HepG2 (cell line): ENCODE measurements around the gene MAJIN. TPM values are rescaled to one million over a fixed set of nuclear protein-coding genes. Genes with fewer than 3 reads are reported as not detected.

Source experiments
- ARID2 ChIP-seq: sonication (generic); formaldehyde crosslinking; IDR thresholded peaks from 2 replicates; pipeline ENCODE4 v1.8.1; 2022; ENCODE audit warnings: mild to moderate bottlenecking, missing genetic modification reagents, borderline replicate concordance
- HNRNPLL ChIP-seq: fragments of 200-400 bp; formaldehyde crosslinking; IDR thresholded peaks from 2 replicates; pipeline ENCODE4 v1.6.1; 2017; ENCODE audit warnings: mild to moderate bottlenecking, low read depth, low read length; ENCODE audit not compliant: poor library complexity, severe bottlenecking
- JUNB ChIP-seq: sonication (generic); formaldehyde crosslinking; IDR thresholded peaks from 2 replicates; pipeline ENCODE4 v1.8.0; 2022; ENCODE audit warnings: missing genetic modification reagents, mild to moderate bottlenecking, borderline replicate concordance
- KAT8 ChIP-seq: IDR thresholded peaks from 2 replicates; pipeline ENCODE4 v1.6.1; 2016; ENCODE audit warnings: missing genetic modification reagents, missing compliant biosample characterization
- KDM1A ChIP-seq: IDR thresholded peaks from 2 replicates; pipeline ENCODE4 v1.6.1; 2016; ENCODE audit warnings: missing compliant biosample characterization
- MAZ ChIP-seq, 2 experiments: sonication (generic) in 1 of 2; formaldehyde crosslinking in 1 of 2; IDR thresholded peaks; 2 replicates each; pipeline versions ENCODE4 v1.5.0 to v1.6.1; 2012 to 2020; ENCODE audit warnings: low read depth in 2 of 2, mild to moderate bottlenecking in 2 of 2, borderline replicate concordance in 1 of 2, improper control_type of control experiment in 1 of 2, low read length in 1 of 2, missing genetic modification reagents in 1 of 2, moderate library complexity in 1 of 2
- NONO ChIP-seq, 2 experiments: fragments of 450-650 bp in 1 of 2; sonication (generic) in 1 of 2; formaldehyde crosslinking in 1 of 2; IDR thresholded peaks in 1 of 2; conservative IDR thresholded peaks in 1 of 2; 2 replicates each; pipeline versions ENCODE4 v1.6.1 to v1.8.0; 2017 to 2022; ENCODE audit warnings: mild to moderate bottlenecking in 1 of 2, missing genetic modification reagents in 1 of 2, moderate library complexity in 1 of 2
- ZFP36L1 ChIP-seq: sonication (generic); formaldehyde crosslinking; IDR thresholded peaks from 2 replicates; pipeline ENCODE4 v1.8.0; 2022; ENCODE audit warnings: mild to moderate bottlenecking, missing genetic modification reagents, moderate library complexity
- ZFYVE20 ChIP-seq: sonication (generic); formaldehyde crosslinking; IDR thresholded peaks from 2 replicates; pipeline ENCODE4 v1.8.0; 2023; ENCODE audit warnings: low read depth, mild to moderate bottlenecking, moderate library complexity, missing genetic modification reagents, borderline replicate concordance
- ZNF432 ChIP-seq: sonication (generic); formaldehyde crosslinking; IDR thresholded peaks from 2 replicates; pipeline ENCODE4 v1.5.0; 2020; ENCODE audit warnings: missing genetic modification reagents, mild to moderate bottlenecking, borderline replicate concordance
- ZNF557 ChIP-seq: sonication (generic); formaldehyde crosslinking; IDR thresholded peaks from 2 replicates; pipeline ENCODE4 v1.4.0; 2020; ENCODE audit warnings: missing genetic modification reagents
- ZNF709 ChIP-seq: sonication (generic); formaldehyde crosslinking; IDR thresholded peaks from 2 replicates; pipeline ENCODE4 v1.5.0; 2020; ENCODE audit warnings: mild to moderate bottlenecking, missing genetic modification reagents
- ZSCAN25 ChIP-seq: sonication (generic); formaldehyde crosslinking; IDR thresholded peaks from 2 replicates; pipeline ENCODE4 v1.8.0; 2022; ENCODE audit warnings: mild to moderate bottlenecking, missing genetic modification reagents
- polyA plus RNA-seq, 8 experiments: library from polyadenylated mRNA; depleted of rRNA in 3 of 8; stranded (reverse) in 7 of 8; unstranded in 1 of 8; fragments of >200 nt; fragmentation: Illumina TruSeq in 4 of 8; extraction: Trizol in 4 of 8; gene quantifications; 2 replicates each; pipeline versions ENCODE4 v1.2.1 to v1.2.3, GENCODE V29; 2011 to 2016; ENCODE audit warnings: low read depth in 4 of 8, missing spikeins in 1 of 8, mixed read lengths in 1 of 8; ENCODE audit not compliant: insufficient read depth in 1 of 8
- total RNA-seq, 5 experiments: library from RNA; depleted of rRNA; stranded (reverse); fragments of >200 nt; fragmentation: Illumina TruSeq; extraction: Trizol; gene quantifications; 2 replicates each; pipeline ENCODE4 v1.2.3, GENCODE V29; 2016; ENCODE audit warnings: low read depth in 1 of 5
- TF ChIP-seq, protein P1 (sequence below): sonication (generic); formaldehyde crosslinking; IDR thresholded peaks from 2 replicates; pipeline ENCODE4 v1.4.0; 2020; ENCODE audit warnings: mild to moderate bottlenecking, missing genetic modification reagents
- TF ChIP-seq, protein P2 (sequence below): IDR thresholded peaks from 2 replicates; pipeline ENCODE4 v1.6.1; 2016; ENCODE audit warnings: low read depth, missing genetic modification reagents, missing compliant biosample characterization
- TF ChIP-seq, protein P3 (sequence below): sonication (generic); formaldehyde crosslinking; IDR thresholded peaks from 2 replicates; pipeline ENCODE4 v1.5.1; 2020; ENCODE audit warnings: mild to moderate bottlenecking, missing genetic modification reagents

The MAJIN gene
- total and polyA plus RNA-seq, 2 of the 13 experiments (the other 11 are each of a cell fraction or from before 2014, with no cell fraction given), result not detected

DNA sequence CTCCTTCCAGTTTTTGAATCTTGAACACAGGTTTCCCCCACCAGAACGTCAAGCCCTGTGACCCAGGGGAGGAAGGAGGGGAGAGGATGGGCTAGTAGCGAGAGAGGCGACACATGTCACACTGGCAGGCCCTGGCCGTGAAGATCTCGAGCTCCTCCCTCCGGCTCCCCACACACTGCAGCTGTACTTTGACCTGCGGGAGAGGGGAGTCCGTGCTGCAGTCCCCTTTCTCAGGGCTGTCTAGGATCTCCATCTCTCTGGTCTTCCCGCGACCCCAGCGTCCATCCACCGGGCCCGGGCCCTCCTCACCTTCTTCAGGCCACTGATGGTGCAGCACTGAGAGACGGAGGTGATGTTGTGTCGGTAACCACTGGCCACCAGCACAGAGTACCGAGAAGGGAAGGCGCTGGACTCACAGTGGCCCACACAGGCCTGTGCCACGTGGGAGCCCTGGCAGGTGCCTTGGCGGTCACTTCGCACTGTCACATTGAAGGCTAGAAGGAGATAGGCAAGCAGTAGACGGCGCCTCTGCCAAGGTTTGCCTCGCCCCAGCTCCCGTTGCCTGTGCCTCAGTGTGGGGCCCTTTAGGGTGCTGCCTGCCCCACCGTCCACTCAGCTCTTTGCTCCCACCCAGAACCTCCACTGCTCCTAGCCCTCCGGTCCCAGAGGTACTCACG lies 37.1 kb downstream of the MAJIN start (continued):
- TF ChIP-seq ZSCAN25 (CRISPR knock-in tag) (peak; percentile 80), HNRNPLL (no peak), MAZ (IDR thresholded peaks at IDR 0.05; ENCODE audit: borderline replicate concordance, low read depth, low read length) (peak; percentile 25; the same call in 1 of the 2 replicates), MAZ (CRISPR knock-in tag; IDR thresholded peaks at IDR 0.05; ENCODE audit: low read depth) (no peak; the same call in 1 of the 2 replicates), ZNF709 (CRISPR knock-in tag) (0 out of 2 replicates have a peak, but pooled peaks have one; percentile 56), KAT8 (CRISPR knock-in tag) (no peak), JUNB (CRISPR knock-in tag) (no peak), KDM1A (no peak), ZFYVE20 (no peak), ZFP36L1 (no peak), ZNF557 (no peak), NONO (IDR thresholded peaks at IDR 0.05) (no peak), NONO (CRISPR knock-in tag; conservative IDR thresholded peaks at IDR 0.05) (no peak), ARID2 (CRISPR knock-in tag) (no peak), ZNF432 (CRISPR knock-in tag) (no peak)
- TF ChIP-seq, protein P1, sequence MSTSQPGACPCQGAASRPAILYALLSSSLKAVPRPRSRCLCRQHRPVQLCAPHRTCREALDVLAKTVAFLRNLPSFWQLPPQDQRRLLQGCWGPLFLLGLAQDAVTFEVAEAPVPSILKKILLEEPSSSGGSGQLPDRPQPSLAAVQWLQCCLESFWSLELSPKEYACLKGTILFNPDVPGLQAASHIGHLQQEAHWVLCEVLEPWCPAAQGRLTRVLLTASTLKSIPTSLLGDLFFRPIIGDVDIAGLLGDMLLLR (CRISPR knock-in tag), result no peak
- TF ChIP-seq, protein P2, sequence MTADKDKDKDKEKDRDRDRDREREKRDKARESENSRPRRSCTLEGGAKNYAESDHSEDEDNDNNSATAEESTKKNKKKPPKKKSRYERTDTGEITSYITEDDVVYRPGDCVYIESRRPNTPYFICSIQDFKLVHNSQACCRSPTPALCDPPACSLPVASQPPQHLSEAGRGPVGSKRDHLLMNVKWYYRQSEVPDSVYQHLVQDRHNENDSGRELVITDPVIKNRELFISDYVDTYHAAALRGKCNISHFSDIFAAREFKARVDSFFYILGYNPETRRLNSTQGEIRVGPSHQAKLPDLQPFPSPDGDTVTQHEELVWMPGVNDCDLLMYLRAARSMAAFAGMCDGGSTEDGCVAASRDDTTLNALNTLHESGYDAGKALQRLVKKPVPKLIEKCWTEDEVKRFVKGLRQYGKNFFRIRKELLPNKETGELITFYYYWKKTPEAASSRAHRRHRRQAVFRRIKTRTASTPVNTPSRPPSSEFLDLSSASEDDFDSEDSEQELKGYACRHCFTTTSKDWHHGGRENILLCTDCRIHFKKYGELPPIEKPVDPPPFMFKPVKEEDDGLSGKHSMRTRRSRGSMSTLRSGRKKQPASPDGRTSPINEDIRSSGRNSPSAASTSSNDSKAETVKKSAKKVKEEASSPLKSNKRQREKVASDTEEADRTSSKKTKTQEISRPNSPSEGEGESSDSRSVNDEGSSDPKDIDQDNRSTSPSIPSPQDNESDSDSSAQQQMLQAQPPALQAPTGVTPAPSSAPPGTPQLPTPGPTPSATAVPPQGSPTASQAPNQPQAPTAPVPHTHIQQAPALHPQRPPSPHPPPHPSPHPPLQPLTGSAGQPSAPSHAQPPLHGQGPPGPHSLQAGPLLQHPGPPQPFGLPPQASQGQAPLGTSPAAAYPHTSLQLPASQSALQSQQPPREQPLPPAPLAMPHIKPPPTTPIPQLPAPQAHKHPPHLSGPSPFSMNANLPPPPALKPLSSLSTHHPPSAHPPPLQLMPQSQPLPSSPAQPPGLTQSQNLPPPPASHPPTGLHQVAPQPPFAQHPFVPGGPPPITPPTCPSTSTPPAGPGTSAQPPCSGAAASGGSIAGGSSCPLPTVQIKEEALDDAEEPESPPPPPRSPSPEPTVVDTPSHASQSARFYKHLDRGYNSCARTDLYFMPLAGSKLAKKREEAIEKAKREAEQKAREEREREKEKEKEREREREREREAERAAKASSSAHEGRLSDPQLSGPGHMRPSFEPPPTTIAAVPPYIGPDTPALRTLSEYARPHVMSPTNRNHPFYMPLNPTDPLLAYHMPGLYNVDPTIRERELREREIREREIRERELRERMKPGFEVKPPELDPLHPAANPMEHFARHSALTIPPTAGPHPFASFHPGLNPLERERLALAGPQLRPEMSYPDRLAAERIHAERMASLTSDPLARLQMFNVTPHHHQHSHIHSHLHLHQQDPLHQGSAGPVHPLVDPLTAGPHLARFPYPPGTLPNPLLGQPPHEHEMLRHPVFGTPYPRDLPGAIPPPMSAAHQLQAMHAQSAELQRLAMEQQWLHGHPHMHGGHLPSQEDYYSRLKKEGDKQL (CRISPR knock-in tag), result no peak
- TF ChIP-seq, protein P3, sequence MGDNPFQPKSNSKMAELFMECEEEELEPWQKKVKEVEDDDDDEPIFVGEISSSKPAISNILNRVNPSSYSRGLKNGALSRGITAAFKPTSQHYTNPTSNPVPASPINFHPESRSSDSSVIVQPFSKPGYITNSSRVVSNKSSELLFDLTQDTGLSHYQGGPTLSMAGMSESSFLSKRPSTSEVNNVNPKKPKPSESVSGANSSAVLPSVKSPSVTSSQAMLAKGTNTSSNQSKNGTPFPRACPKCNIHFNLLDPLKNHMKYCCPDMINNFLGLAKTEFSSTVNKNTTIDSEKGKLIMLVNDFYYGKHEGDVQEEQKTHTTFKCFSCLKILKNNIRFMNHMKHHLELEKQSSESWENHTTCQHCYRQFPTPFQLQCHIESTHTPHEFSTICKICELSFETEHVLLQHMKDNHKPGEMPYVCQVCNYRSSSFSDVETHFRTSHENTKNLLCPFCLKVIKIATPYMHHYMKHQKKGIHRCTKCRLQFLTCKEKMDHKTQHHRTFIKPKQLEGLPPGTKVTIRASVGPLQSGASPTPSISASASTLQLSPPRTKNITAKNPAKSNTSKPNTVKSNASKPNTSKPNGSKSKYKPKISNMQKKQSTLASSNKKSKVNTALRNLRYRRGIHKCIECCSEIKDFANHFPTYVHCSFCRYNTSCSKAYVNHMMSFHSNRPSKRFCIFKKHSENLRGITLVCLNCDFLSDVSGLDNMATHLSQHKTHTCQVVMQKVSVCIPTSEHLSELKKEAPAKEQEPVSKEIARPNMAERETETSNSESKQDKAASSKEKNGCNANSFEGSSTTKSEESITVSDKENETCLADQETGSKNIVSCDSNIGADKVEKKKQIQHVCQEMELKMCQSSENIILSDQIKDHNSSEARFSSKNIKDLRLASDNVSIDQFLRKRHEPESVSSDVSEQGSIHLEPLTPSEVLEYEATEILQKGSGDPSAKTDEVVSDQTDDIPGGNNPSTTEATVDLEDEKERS (CRISPR knock-in tag), result no peak
